Measurements from ENCODE around the gene NEMP1. TPM values are rescaled to one million over a fixed set of nuclear protein-coding genes. Genes with fewer than 3 reads are reported as not detected.
"Not testable (repeated sequence)": the region's sequence is repeated elsewhere in the genome, so short reads cannot be mapped to it uniquely, and the experiment has no call there.

Gene NEMP1
- total RNA-seq, 4 donors from 2014 or later = 7.0 to 9.2 (median 7.9) TPM

GRCh38 chr12:57027011-57027804 lies 51.4 kb downstream of the NEMP1 start:
- intact Hi-C loops (cut with DNase I; ENCODE audit: low total_unique reads) = no loop called here
- no peak for TF ChIP-seq POLR2A (IDR thresholded peaks at IDR 0.05)
- TF ChIP-seq, protein P1, sequence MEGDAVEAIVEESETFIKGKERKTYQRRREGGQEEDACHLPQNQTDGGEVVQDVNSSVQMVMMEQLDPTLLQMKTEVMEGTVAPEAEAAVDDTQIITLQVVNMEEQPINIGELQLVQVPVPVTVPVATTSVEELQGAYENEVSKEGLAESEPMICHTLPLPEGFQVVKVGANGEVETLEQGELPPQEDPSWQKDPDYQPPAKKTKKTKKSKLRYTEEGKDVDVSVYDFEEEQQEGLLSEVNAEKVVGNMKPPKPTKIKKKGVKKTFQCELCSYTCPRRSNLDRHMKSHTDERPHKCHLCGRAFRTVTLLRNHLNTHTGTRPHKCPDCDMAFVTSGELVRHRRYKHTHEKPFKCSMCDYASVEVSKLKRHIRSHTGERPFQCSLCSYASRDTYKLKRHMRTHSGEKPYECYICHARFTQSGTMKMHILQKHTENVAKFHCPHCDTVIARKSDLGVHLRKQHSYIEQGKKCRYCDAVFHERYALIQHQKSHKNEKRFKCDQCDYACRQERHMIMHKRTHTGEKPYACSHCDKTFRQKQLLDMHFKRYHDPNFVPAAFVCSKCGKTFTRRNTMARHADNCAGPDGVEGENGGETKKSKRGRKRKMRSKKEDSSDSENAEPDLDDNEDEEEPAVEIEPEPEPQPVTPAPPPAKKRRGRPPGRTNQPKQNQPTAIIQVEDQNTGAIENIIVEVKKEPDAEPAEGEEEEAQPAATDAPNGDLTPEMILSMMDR (IDR thresholded peaks at IDR 0.05) = no peak
- WGBS, 2 donors = 64 to 72% methylated on average over 13 of the region's 13 CpGs
- no peak overlapping the region for H3K4me3 ChIP-seq (ENCODE audit: low read depth, poor library complexity, severe bottlenecking)
- no peak for DNase-seq (ENCODE audit: low spot score in 2 of 2)

DNA sequence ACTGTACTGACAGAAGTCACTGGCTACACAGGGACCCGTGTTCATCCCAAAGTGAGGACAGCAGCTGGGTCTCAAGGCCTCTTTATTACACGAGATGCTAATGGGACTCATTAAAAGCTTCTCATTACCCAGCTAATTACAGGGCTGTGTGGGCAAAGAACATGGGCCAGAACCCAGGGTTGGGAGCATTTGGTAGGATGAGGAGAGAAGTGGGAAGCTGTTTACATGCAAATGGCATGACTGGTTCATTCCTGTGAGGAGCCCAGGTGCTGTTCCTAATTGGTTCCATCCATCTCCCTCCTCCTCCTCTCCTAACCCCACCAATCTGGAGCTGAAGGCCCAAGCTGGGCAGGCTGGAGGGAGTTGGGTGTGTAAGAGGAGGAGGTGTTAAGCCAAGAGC lies 53.4 kb downstream of the NEMP1 start:
- 70 to 74% methylated on average over 2 of the region's 2 CpGs for WGBS, 2 donors
- intact Hi-C loops (cut with DNase I; ENCODE audit: low total_unique reads) = no loop called here
- TF ChIP-seq POLR2A (IDR thresholded peaks at IDR 0.05) = no peak
- TF ChIP-seq, protein P1 (IDR thresholded peaks at IDR 0.05) = no peak
- DNase-seq (ENCODE audit: low spot score in 2 of 2) = no peak
- H3K4me3 ChIP-seq (ENCODE audit: low read depth, poor library complexity, severe bottlenecking) = no peak overlapping the region

- H3K4me3 ChIP-seq (ENCODE audit: low read depth, poor library complexity, severe bottlenecking); DNase-seq (ENCODE audit: low spot score in 2 of 2); intact Hi-C loops (cut with DNase I; ENCODE audit: low total_unique reads): not testable (repeated sequence)
- WGBS, 2 donors = 93 to 96% methylated on average over 5 of the region's 5 CpGs
Observed at GRCh38 chr12:57022324-57022723, 56.3 kb downstream of the NEMP1 start.

GRCh38 chr12:57019983-57020719 lies 58.4 kb downstream of the NEMP1 start:
- TF ChIP-seq POLR2A (IDR thresholded peaks at IDR 0.05) = no peak
- TF ChIP-seq, protein P1 (IDR thresholded peaks at IDR 0.05) = no peak
- WGBS, 2 donors = 82 to 90% methylated on average over 9 of the region's 9 CpGs
- intact Hi-C loops (cut with DNase I; ENCODE audit: low total_unique reads) = no loop called here
- no peak for DNase-seq (ENCODE audit: low spot score in 2 of 2)
- H3K4me3 ChIP-seq (ENCODE audit: low read depth, poor library complexity, severe bottlenecking) = no peak overlapping the region

GRCh38 chr12:57018906-57019305 lies 59.7 kb downstream of the NEMP1 start:
- TF ChIP-seq, protein P1 (IDR thresholded peaks at IDR 0.05) = no peak
- TF ChIP-seq POLR2A (IDR thresholded peaks at IDR 0.05) = no peak
- WGBS, 2 donors = 70 to 92% methylated on average over 1 of the region's 1 CpG
- no peak for DNase-seq (ENCODE audit: low spot score in 2 of 2)
- H3K4me3 ChIP-seq (ENCODE audit: low read depth, poor library complexity, severe bottlenecking) = no peak overlapping the region
- intact Hi-C loops (cut with DNase I; ENCODE audit: low total_unique reads) = no loop called here

GRCh38 chr12:57018353-57018752 lies 60.2 kb downstream of the NEMP1 start:
- intact Hi-C loops (cut with DNase I; ENCODE audit: low total_unique reads); H3K4me3 ChIP-seq (ENCODE audit: low read depth, poor library complexity, severe bottlenecking); DNase-seq (ENCODE audit: low spot score in 2 of 2): not testable (repeated sequence)
- WGBS, 2 donors = 83 to 86% methylated on average over 5 of the region's 5 CpGs
